GM21526 (cell line): ENCODE data around the gene TRMT1.
"Not testable (repeated sequence)": the region's sequence is repeated elsewhere in the genome, so short reads cannot be mapped to it uniquely, and the experiment has no call there.

Source experiments
- ATAC-seq: cut with Tn5 transposase; IDR thresholded peaks from one replicate; pipeline ENCODE4 v1.9.1; 2021; ENCODE audit warnings: moderate library complexity; ENCODE audit not compliant: unreplicated experiment, low FRiP score

TRMT1 gene

DNA sequence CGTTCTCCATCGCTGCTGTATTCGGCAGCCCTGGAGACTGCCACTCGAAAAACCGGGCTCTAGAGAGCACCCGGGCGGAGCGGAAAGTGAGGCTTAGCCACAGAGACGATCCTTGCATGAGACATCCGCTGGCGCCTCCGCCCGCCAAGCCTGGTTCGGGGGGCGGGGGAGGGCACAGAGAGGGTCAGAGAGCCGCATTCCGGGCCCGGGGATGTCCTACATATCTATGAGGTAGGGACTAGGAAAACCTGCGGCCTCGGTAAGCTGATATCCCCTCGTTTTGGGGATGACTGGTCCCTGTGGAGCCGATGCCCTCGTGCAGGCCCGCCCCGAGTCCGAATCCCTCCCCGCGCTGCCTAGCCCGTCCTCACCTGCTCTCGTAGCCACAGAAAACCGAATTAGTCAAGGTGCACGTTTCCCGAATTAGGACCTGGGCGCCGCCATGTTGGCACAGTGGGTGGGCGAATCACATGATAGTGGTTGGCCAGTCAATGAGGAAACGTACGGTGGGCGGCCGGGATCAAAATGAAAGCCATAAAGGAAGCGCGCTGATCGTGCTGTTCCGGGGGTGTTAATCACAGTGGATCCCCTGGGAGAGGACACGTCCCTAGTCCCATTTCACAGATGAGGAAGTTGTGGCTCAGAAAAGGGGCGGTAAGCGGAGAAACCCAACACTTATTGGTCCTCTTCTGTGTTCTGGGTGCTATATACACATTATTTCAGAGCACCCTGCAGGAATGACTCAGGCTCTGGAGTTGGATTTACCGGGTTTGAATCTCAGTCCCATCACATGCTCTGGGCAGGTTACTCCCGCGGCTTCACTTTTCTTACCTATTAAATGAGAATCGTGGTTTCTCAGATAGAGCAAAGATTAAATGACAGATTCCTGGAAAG is at the start of gene TRMT1:
TSS of gene TRMT1 (minus strand) at position 459 of the 894 bp plus-strand sequence. CDS start at position 118, 341 bp downstream.
- no peak for ATAC-seq

GRCh38 chr19:13166151-13166550 is 49.6 kb upstream of the TRMT1 start:
- ATAC-seq, result not testable (repeated sequence)

GRCh38 chr19:13165162-13165997 is 48.8 kb upstream of the TRMT1 start:
- ATAC-seq, result no peak

DNA sequence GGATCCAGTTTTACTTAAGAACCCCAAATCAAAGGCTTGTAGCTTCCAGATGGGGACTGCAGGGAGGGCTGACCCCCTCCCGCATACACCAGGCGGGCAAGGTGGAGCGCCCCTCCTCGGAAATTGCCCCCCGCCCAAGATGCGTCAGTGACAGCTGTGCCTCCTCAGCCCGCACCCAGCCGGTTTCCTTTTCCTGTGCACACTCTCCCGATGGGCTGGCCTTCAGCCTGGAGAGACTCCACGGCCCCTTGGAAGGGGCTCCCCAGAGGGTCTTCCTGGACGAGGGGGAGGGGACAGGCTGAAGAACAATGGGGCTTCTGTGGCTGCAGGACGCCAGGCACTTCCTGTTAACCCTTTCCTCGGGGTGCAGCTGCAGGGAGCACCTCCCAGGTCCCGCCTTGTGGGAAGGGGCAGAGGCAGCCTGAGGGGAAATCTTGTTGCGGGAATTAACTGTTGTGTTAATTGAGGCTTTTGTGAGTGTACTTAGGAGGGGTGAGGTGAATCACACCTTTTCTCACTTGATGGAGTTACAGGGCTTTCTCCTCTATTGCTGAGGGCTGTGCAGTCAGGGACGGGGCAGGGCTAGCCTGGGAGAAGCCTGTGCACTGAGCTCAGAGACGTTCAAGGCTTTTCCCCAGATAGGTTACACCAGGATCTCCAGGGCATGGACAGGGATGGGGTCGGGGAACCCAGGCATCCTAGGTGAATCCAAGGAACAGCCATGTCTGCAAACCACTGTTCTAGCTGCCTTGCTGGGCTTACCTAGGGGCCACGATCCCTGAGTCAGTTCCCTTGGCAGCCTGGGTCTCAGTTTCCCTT is 48.0 kb upstream of the TRMT1 start:
- ATAC-seq, result no peak

DNA sequence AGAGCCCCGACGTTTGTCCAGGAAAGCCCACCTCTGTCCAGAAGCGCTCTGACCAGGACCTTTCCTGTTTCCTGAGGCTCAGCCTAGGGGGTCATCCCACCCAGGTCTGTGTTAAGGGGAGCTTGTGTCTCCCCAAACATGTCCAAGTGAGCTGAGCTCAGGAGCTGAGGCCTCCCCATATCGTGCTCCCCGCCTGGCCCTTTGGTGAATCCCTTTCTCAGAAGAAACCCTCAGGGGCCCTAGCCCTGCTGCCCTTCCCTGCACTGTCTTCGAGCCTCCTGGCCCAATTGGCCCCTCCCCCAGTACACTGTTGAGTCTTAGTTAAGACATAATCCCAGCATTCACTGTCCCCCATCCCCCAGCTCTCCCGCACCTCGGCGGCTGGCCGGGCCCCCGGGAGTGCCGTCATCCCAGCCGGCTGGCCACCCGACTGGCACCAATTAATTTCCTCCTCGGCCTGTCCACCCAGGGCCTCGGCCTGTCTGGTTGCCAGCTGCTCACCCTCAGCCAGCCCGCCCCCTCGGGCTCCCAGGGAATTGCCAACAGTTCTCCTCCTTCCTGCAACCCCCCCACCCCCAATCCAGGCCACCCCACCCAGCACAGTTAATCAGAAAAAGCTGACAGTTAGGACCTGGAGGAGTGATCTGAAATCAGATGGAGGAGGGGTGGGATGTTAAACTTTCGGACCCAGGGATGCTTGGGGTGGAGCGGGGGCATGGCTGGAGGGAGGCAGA is 47.2 kb upstream of the TRMT1 start:
- no peak for ATAC-seq

DNA sequence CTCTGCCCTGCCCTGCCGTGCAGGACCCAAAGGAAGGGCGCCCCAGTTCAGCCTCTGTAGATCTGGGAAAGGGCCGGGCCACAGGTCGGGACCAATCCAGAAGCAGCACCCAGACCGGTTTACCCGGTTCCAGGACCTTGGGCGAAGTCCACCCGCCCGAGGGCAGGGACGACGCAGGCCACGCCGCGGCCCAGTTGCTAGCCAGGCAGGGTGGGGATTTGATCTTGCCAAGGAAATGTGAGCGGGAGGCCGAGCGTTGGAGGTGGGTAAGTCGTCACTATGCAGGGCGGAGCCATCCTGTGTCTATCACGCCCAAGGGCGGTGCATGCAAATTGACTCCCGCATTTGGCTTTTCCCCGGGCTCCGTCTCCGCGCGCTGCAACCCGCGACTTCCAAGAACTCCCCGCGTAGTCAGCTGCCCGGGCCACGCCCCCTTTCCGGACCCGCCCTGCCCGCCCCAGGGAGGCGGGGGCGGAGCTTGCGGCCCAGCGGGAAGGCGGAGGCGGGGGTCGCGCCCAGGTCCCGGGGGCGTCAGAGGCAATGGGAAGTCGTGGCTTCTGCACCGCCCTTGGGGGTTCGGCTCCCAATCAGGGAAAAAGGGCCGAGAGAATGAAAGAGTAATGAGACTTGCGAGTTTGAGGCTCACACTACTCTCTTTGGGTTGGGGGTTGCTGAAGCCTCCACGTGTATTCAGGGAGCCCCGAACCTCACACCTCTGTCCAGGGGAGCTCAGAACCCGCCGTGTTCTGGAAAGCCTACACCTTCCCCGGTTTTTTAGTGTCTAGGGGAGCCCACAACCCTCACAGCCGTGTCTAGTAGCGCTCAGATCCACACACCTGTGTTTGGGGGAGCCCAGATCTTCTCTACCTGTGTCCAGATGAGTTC is 46.4 kb upstream of the TRMT1 start:
- peak; percentile 47 for ATAC-seq

DNA sequence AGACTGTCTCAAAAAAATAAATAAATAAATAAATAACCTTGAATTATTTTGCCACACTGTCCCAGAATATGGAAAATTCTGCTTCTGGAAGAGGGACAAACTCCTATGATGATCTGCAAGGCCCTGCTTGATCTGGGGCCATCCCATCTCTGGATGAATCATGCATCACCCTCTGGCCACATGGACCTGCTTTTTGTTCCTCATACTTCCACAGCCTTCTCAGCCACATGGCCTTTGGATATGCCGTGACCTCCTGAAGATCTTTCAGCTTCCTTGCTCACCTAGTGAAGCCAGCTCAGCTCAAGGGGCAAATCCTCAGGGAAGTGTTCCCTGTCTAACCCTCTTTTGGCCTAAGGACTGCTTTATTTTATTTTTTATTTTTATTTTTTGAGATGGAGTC is 44.0 kb upstream of the TRMT1 start:
- ATAC-seq, result no peak

DNA sequence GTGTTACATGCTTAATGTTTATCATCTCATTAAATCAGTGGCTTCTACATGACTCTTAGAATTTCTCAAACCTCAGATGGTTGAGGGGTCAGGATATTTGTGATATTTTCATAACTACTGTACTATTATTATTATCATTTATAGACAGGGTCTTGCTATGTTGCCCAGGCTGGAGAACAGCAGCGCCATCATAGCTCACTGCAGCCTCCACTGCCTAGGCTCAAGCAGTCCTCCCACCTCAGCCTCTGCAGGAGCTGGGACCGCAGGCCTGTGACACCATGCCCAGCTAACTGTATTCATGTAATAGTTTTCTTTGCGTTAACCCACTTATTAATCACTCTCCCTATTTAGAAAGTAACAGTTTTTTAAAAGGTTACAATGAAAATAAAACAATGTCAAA is 43.2 kb upstream of the TRMT1 start:
- no peak for ATAC-seq

DNA sequence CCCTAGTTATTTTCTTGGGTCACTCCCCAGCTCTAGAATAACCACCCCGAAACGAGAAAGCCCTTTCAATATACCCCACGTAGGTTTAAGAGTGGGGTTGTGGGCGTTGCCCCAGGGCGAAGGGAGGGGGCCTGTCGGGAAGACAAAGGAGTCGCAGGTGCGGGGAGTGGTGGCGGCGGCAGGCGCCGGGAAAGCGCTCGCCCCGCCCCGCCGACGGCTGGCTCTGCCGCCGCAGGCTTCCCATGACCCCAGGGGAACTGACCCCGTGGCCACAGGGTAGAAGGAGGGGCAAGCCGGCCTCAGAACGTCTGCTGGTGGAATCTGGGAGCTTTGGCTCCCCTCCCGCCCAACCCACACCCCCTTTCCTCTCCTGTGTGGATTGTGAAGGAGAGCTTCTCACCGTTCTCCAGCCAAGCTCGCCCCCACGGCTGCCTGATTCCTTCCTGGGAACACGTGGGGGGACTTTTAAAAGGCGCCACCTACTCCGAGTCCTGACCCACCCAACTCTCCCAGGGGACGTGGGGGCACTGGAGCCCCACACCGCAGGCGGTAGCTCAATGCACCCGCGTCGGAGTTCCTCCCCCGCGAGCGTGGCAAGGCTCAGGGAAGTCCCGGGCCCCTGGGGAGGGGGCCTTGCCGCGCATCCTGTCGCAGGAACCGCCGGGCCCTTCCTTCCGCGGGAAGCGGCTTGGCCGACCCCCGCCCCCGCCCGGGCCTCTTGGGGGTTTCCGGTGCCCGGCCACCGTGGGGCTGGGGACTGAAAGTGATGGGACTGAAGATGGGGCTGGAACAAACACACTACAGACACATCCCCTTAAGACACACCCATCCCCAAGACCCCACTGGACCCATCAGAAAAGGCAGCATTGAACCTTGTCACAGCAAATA is 39.2 kb upstream of the TRMT1 start:
- ATAC-seq, result no peak

GRCh38 chr19:13154911-13155471 is 38.5 kb upstream of the TRMT1 start:
- ATAC-seq, result no peak

GRCh38 chr19:13154241-13154778 is 37.8 kb upstream of the TRMT1 start:
- ATAC-seq, result no peak

DNA sequence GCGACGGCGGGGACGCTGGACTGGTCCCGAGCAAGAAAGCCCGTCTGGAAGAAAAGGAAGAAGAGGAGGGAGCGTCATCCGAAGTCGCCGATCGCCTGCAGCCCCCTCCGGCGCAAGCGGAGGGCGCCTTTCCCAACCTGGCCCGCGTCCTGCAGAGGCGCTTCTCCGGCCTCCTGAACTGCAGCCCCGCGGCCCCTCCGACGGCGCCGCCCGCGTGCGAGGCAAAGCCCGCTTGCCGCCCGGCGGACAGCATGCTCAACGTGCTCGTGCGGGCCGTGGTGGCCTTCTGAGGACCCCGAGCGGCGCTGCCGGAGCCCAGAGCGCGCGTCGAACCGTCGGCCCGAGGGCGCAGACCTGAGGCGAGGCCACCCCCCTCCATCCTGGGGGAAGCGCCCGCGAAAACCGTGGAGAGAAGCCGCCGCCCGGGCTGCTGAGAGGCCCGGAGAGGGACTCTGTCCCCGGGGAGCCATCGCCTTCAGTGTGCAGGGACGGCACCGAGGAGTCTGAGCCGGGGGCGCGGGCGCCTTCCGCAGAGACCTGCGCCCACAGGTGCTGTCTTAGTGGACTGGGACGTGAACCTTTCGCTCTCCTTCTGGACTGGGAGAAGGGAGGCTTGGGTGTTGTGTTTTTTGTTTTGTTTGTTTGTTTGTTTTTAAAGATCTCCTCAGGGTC is 37.2 kb upstream of the TRMT1 start:
- no peak for ATAC-seq

GRCh38 chr19:13152974-13153568 is 36.5 kb upstream of the TRMT1 start:
- ATAC-seq, result peak; percentile 36

GRCh38 chr19:13152356-13152973 is 35.9 kb upstream of the TRMT1 start:
- ATAC-seq, result peak; percentile 1

- peak; percentile 36 for ATAC-seq
These were observed 35.2 kb upstream of the TRMT1 start for GRCh38 chr19:13151605-13152355.
